Spinal cord (tissue), 10 donors: ENCODE results near the gene ERC1. TPM values are rescaled to one million over a fixed set of nuclear protein-coding genes. Genes with fewer than 3 reads are reported as not detected.
"Not testable (repeated sequence)": the region's sequence is repeated elsewhere in the genome, so short reads cannot be mapped to it uniquely, and the experiment has no call there.

Source experiments
- DNase-seq, 6 donors: peaks; one replicate each; pipeline versions ENCODE4 v3.0.0 to v3.0.0-alpha.2; 2013 to 2015; ENCODE audit warnings: low spot score in 6 of 6, low read depth in 4 of 6
- H3K27ac ChIP-seq: one replicate; pipeline ENCODE4 v1.5.1; 2013; ENCODE audit warnings: low read depth, low read length, control low read depth
- H3K27me3 ChIP-seq: one replicate; pipeline ENCODE4 v1.6.1; 2013; ENCODE audit warnings: low read length; ENCODE audit not compliant: control insufficient read depth, insufficient read depth
- H3K36me3 ChIP-seq: one replicate; pipeline ENCODE4 v1.6.1; 2013; ENCODE audit warnings: low read length; ENCODE audit not compliant: control insufficient read depth, insufficient read depth
- H3K4me1 ChIP-seq: one replicate; pipeline ENCODE4 v1.6.1; 2013; ENCODE audit warnings: low read length; ENCODE audit not compliant: control insufficient read depth, insufficient read depth
- H3K4me3 ChIP-seq: one replicate; pipeline ENCODE4 v1.5.1; 2013; ENCODE audit warnings: low read depth, low read length, control low read depth
- H3K9me3 ChIP-seq: one replicate; pipeline ENCODE4 v1.6.1; 2013; ENCODE audit warnings: low read length; ENCODE audit not compliant: control insufficient read depth, insufficient read depth
- WGBS: methylation state at CpG from one replicate; pipeline ENCODE4 v1.1.5; 2013; ENCODE audit warnings: missing lambda C conversion rate; ENCODE audit not compliant: insufficient coverage; 5-methylcytosine and 5-hydroxymethylcytosine counted together
- polyA plus RNA-seq, 2 donors: library from polyadenylated mRNA; unstranded; fragments of 120-200 nt; gene quantifications; one replicate each; pipeline ENCODE4 v1.2.1, GENCODE V29; 2013; ENCODE audit not compliant: insufficient read length in 2 of 2
- total RNA-seq, 2 donors: library from RNA; depleted of rRNA in 1 of 2; stranded (reverse); fragments of 120-200 nt in 1 of 2; fragments of >200 nt in 1 of 2; gene quantifications; one replicate each; pipeline versions ENCODE4 v1.2.3 to v1.2.4, GENCODE V29; 2013 to 2014
- donor health status: healthy.

Gene ERC1
- total and polyA plus RNA-seq, 4 donors = 44.3 to 75.5 (median 47.9) TPM

DNA sequence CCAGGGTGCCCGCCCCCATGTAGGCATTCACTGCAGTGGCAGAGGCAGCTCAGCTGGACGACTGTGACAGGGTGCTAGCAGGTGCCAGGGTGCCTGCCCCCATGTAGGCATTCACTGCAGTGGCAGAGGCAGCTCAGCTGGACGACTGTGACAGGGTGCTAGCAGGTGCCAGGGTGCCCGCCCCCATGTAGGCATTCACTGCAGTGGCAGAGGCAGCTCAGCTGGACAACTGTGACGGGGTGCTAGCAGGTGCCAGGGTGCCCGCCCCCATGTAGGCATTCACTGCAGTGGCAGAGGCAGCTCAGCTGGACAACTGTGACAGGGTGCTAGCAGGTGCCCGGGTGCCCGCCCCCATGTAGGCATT, 348.1 kb downstream of the ERC1 start:
- not testable (repeated sequence) for H3K4me3 ChIP-seq, H3K4me1 ChIP-seq, H3K27me3 ChIP-seq, DNase-seq, H3K27ac ChIP-seq, H3K9me3 ChIP-seq, H3K36me3 ChIP-seq
- WGBS = 90% methylated on average over 8 of the region's 8 CpGs

DNA sequence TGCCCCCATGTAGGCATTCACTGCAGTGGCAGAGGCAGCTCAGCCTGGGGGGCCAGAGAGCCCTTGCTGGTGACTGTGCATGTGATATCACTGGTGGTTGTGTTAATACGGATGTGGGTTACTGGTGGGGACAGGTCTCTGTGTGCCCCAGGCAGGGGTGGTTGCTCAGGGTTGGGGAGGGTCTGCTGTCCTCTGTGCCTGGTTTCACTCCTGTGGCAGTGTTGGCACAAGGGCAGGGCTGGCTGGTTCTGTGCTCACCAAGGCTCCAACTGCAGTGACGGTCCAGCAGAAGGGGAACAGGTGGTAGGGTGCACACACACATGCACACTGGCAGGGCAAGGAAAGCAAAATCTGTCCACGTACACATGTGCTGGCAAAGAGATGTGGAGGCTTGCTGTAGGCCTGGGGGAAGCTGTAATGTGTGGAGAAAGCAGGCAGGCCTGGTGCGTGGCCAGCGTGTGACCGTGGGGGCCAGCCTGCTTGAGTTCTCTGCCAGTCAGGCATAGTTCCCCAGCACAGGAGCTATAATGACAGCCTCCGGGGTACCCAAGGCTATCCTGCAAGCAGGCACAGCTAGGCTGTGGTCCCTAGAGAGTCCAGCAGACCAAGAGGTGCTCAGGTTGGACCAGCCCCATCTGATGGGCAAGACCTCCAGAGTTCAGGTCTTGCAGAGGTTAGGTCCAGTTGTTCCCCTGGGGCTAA, 348.7 kb downstream of the ERC1 start:
- DNase-seq = peak in 1 of 6 donors; percentile 49
- Histone ChIP-seq H3K4me1 (no peaks in the 10 kb centered on the region), H3K36me3 (peaks cover 3% of the 10 kb centered on the region), H3K27ac (no peak overlapping the region), H3K4me3 (no peak overlapping the region), H3K9me3 (no peaks in the 10 kb centered on the region), H3K27me3 (no peaks in the 10 kb centered on the region)
- 71% methylated on average over 7 of the region's 7 CpGs for WGBS

DNA sequence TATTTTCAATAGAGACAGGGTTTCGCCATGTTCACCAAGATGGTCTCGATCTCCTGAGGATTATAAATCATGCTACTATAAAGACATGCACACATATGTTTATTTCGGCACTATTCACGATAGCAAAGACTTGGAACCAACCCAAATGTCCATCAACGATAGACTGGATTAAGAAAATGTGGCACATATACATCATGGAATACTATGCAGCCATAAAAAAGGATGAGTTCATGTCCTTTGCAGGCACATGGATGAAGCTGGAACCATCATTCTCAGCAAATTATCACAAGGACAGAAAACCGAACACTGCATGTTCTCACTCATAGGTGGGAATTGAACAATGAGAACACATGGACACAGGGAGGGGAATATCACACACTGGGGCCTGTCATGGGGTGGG, 350.2 kb downstream of the ERC1 start:
- H3K9me3 ChIP-seq, DNase-seq, H3K36me3 ChIP-seq, H3K27me3 ChIP-seq, H3K4me1 ChIP-seq, H3K27ac ChIP-seq, H3K4me3 ChIP-seq: not testable (repeated sequence)
- 50% methylated on average over 2 of the region's 6 CpGs for WGBS

DNA sequence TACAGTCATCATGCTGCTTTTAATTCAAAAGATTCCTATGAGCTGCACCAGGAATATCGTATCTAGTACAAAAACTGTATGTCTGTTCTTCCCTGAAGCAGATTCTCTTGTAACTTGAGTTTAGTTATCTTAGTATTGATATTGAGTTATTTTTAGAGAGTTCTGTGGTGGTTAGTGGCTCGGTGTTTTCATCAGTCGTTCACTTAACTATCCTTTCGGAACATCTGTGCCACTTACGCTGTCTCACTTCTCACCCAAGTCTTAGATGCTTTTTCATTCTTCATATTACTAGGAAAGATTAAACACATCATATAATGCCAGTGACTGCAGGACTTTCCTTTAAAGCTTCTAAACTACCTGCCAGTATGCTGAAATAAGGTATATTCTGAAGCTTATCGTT, 352.4 kb downstream of the ERC1 start:
- H3K36me3 ChIP-seq = peaks cover 3% of the 10 kb centered on the region
- WGBS = no CpG with 5 or more reads among the region's 6 CpGs
- no peaks in the 10 kb centered on the region for H3K27me3 ChIP-seq
- no peak for DNase-seq
- H3K9me3 ChIP-seq = no peaks in the 10 kb centered on the region
- no peak overlapping the region for H3K4me3 ChIP-seq
- no peaks in the 10 kb centered on the region for H3K4me1 ChIP-seq
- no peak overlapping the region for H3K27ac ChIP-seq

DNA sequence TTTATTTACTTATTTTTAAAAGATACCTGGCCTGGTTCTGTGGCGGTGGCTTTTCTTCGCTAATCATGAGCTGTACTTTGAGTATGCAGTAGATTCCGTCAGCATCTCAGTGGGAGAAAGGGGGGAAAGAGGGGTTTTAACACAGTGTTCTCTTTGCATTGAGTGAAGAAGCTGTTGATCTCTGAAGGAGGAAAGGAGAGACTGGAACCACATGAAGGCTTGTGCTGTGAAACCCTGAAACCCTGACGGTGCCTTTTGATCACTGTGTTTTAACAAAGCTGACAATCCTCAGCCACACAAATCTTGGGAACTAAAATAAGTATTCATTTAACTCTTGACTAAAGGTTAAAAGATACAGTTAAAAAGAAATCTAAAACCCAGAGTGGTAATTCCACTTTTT, 353.2 kb downstream of the ERC1 start:
- H3K4me3 ChIP-seq = no peak overlapping the region
- WGBS = 71% methylated on average over 1 of the region's 4 CpGs
- no peak overlapping the region for H3K27ac ChIP-seq
- no peaks in the 10 kb centered on the region for H3K4me1 ChIP-seq
- no peaks in the 10 kb centered on the region for H3K9me3 ChIP-seq
- DNase-seq = no peak
- peaks cover 3% of the 10 kb centered on the region for H3K36me3 ChIP-seq
- no peaks in the 10 kb centered on the region for H3K27me3 ChIP-seq

DNA sequence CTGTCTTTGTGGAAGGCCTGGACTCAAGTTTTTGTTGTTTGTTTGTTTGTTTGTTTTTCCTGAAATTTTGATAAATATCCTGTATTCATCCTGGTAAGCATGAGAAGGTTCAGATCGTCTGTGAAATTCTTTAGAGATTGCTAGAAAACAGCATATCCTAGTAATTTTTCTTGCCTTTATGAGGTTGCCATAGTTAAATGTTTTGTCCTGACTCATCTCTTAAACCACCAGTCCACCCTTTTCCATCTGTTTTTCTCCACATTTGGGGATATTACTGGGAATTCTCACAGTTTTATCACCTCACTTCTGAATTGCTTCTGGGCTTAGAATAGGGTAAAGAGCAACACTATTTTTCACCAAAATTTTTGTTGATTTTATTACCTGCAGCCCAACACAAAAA, 355.1 kb downstream of the ERC1 start:
- no CpG with 5 or more reads among the region's 1 CpG for WGBS
- Histone ChIP-seq H3K9me3 (no peaks in the 10 kb centered on the region), H3K36me3 (no peaks in the 10 kb centered on the region), H3K27me3 (no peaks in the 10 kb centered on the region), H3K4me1 (no peaks in the 10 kb centered on the region), H3K4me3 (no peak overlapping the region), H3K27ac (no peak overlapping the region)
- DNase-seq = no peak

DNA sequence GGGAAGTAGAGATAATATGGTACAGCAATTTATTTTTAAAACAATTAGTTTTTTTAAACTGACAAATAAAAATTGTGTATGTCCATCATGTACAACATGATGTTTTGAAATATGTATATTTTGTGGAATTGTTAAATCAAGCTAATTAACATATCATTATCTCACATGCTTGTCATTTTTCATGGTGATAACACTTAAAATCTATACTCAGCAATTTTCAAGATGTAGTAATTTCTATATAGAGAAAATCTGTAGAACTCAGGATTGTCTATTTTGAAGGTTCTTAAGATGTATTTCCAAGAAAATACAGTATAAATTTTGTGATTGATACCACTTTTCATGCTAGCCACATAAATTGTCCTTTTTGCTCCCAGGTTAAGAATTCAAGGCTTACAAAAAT, 356.3 kb downstream of the ERC1 start:
- H3K27ac ChIP-seq = no peak overlapping the region
- H3K4me1 ChIP-seq = no peaks in the 10 kb centered on the region
- H3K36me3 ChIP-seq = no peaks in the 10 kb centered on the region
- no peaks in the 10 kb centered on the region for H3K27me3 ChIP-seq
- DNase-seq = no peak
- no peak overlapping the region for H3K4me3 ChIP-seq
- H3K9me3 ChIP-seq = no peaks in the 10 kb centered on the region

DNA sequence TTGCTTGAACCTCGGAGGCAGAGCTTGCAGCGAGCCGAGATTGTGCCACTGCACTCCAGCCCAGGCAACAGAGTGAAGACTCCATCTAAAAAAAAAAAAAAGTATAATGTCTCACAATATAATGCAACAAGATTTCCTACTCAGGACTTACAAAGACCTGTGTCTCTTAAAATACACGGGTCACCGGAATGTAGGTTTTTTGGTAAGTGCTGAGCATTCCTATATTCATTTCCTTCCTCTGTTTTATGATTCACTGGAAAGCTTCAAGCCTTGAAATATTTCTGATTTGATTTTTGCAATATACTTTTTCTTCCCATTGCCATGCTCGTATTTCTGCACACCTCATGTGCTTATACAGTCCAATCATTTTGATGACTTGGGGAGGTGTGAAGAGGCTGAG, 357.6 kb downstream of the ERC1 start:
- Histone ChIP-seq H3K27ac (no peak overlapping the region), H3K36me3 (no peaks in the 10 kb centered on the region), H3K4me3 (no peak overlapping the region), H3K4me1 (no peaks in the 10 kb centered on the region), H3K9me3 (no peaks in the 10 kb centered on the region), H3K27me3 (no peaks in the 10 kb centered on the region)
- no peak for DNase-seq
- no CpG with 5 or more reads among the region's 6 CpGs for WGBS

DNA sequence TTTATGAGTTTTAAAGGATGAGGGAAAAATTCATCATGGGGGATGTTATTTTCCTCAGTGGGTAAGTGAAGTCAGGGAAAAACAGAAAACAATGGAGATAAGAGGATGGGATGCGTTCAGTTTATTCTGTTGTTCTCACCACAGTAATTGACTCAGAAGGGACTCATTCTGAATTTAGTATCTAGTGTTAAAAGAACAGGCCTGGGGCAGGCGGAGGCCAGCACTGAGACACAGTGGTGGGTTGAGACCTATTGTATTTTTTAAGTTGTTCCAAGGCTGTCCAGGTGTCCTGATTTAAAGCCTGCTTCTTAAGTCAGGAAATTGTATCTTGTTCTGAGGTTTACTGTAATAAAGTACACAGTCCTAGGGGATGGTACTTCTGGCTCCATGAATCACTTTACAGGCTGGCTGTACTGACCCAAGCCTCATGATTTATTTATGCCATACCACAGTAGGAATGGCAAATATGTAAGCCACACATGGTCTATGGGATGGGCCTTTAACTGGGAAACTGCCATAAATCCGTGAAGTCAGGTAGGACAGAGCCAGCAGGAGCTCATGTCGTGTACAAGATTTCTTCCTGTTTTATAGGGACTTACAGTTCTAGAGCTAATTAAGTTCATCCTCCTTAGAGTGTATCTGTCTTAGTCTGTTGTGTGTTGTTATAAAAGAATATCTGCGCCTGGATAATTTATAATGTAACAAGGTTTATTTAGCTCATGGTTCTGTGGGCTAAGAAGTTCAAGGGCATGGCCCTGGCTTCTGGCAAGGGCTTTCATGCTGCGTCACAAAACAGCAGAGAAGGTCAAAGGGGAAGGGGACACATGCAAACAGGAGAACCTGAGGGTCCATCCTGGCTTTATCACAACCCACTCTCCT, 359.3 kb downstream of the ERC1 start:
- Histone ChIP-seq H3K27ac (no peak overlapping the region), H3K4me1 (no peaks in the 10 kb centered on the region), H3K9me3 (no peaks in the 10 kb centered on the region), H3K4me3 (no peak overlapping the region), H3K27me3 (no peaks in the 10 kb centered on the region), H3K36me3 (no peaks in the 10 kb centered on the region)
- DNase-seq = peak in 1 of 6 donors; percentile 59
- 67% methylated on average over 6 of the region's 6 CpGs for WGBS

DNA sequence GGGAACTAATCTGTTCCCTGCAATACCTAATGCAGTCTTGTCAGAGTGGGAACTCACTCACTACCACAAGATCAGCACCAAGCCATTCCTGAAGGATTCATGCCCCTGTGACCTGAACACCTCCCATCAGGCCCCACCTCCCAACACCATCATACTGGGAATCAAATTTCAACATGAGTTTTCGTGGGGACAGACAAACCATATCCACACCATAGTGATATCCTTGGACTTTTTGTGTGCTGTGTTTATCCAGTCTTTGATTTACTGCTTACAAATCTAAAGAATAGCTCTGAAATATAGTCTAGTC, 359.9 kb downstream of the ERC1 start:
- Histone ChIP-seq H3K4me3 (no peak overlapping the region), H3K27me3 (no peaks in the 10 kb centered on the region), H3K4me1 (no peaks in the 10 kb centered on the region), H3K27ac (no peak overlapping the region), H3K9me3 (no peaks in the 10 kb centered on the region), H3K36me3 (no peaks in the 10 kb centered on the region)
- WGBS = no CpG with 5 or more reads among the region's 1 CpG
- no peak for DNase-seq
